Kasumi-1 (cell line): Measurements from ENCODE around the gene PRKG2.
"Not testable (repeated sequence)": the region's sequence is repeated elsewhere in the genome, so short reads cannot be mapped to it uniquely, and the experiment has no call there.

ENCODE experiments used
- DNase-seq, 2 experiments: peaks; one replicate each; lab custom pipeline; 2025; lab: John Stamatoyannopoulos, UW

The PRKG2 gene

DNA sequence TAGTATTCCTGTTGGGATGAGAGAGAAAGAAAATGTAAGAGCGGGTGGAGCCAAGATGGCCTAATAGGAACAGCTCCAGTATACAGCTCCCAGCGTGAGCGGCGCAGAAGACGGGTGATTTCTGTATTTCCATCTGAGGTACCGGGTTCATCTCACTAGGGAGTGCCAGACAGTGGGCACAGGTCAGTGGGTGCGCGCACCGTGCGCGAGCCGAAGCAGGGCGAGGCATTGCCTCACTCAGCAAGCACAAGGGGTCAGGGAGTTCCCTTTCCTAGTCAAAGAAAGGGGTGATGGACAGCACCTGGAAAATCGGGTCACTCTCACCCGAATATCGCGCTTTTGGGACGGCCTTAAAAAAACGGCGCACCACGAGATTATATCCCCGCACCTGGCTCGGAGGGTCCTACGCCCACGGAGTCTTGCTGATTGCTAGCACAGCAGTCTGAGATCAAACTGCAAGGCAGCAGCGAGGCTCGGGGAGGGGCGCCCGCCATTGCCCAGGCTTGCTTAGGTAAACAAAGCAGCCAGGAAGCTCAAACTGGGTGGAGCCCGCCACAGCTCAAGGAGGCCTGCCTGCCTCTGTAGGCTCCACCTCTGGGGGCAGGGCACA is 61.2 kb downstream of the PRKG2 start:
- DNase-seq: not testable (repeated sequence)

DNA sequence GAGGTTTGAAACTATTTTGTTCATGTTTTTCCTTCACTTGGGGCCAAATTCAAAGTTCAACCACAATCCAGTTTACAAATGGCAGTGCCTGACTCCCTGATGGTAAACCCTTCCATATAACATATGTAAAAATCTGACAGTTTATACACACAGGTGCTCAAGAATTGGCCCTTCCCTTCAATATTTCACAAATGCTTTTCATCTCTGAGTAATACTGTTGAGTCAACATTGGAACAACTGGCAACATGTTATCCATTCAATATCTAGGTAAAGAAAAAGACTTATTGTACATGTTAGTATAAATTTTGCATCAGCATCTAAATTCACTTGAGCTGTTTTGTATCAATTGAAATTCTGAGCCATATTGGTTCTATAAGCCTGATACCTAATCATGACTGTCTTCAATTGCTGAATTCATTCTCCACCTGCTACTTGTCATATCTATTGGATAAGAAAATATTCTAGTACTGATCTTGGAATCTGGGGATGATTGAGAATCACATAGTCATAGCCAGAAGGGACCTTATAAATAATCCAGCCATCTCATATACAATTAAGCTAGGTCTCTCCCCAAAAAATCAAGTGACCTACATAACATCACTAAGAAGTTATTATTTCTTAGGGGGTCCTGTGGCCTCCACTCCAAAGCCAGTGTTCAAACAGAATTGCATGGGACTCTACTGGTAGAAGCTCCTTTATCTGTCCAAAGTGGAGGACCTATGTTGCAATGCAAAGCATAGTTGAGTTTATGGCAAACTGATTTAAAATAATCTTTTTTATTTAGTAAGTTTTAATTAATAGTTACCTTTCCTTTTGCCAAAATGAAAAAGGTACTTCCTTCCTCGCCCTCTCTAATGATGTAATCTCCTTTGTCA is 61.9 kb downstream of the PRKG2 start:
- DNase-seq: no peak

DNA sequence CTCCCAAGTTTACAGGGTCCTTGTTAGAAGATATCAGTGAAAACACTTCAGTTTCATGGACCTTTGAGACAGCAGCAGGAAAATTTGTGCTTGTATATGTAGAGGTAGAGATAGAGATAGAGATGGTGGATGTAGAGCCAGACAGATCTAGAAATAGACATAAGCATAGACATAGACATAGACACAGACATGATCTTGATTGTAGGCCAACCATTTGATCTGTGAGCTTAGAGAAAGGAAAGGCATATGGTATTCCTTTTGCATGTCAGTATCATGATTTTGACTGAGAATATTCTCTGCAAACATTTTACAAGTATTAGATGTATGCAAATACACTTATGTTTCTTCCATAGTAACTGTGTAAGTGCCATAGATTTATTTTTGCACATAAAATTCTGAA is 65.0 kb downstream of the PRKG2 start:
- DNase-seq: no peak

DNA sequence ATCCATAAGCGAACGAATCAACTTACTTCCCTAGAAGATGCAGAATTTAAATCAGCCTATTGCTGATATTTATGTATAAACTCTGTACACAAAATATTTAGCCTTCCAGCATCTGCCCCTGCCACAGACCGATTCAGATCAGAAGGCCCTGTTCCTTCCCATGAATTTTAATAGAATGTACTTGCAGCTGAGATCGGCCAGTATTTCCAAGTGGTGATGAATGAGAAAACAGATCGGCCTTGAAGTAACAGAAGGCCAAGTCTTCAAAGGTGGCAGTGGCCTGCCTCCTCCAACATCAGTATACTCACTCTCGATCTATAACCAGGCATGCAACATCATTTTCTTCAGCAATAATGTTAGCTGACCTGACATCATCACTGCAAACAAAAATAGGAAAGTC is 66.4 kb downstream of the PRKG2 start:
- no peak for DNase-seq

DNA sequence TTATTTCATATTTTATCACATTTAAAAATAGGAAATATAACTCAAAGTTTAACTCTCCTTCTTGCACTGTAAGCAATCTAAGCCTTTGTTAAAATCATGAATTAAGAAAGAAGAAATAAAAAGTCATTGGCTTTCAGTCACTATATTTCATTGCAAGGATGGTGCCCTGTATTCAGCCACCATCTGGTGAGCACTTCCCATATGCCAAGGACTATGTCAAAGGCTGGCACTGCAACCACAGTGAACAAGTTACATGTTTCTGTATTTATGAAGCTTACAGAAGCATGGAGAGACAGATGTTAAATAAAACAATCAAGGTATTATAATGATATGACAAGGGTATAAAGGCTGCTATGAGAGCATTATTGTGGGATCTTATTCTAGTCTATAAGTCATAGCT is 68.6 kb downstream of the PRKG2 start:
- no peak for DNase-seq

DNA sequence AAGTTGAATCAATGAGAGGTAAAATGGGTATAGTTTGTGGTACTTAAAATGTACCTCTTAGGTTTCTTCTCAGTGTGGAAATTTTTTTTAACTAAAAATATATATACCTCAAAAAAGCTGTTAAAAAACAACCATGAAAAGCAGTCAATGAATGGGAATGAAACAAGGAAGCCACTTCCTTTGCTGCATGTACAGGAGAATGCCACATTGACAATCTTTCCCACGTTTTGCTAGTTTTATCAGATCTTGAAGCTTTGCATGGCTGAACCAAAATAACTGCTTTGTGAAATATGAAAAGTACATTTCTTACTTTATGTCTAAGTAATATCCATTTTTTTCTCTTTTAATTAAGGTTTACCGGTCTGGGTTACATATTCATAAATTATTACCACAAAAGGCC is 71.8 kb downstream of the PRKG2 start:
- no peak for DNase-seq

DNA sequence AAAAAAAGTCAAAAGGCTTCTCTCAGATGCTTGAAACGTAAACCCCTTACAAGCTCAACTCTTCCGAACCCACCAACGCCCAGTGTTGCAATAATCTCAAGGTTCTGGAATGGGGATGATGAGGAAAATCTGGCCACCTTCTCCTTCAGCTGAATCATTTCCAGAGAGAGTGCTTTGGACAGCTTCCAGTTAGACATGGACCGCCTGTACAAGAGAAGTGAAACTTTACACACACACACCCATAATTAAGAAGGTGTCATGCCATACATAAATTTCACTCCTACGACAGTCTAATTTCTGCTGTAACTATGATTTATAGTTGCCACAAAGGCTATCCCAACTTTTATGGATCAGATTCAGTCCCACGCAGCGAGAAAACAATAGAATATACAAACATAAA is 72.3 kb downstream of the PRKG2 start:
- DNase-seq: no peak

DNA sequence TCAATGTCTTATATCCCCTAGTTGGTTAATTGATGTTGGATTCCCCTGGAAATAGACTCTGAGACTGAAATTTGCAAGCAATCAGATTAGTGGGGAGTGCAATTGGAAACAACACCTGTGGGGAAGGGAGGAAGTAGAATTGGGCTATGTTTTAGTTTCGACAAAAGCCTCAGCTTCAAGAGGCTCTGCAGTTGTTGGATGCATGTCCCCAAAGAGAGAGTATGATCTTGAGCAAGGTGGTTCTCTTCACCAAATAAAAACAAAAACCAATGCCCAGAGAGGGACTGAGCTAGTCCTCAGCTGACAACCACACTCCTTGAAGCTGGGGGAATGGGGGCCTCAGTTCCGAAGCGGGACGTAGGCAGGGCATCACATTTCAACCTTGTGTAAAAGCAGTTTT is 77.1 kb downstream of the PRKG2 start:
- no peak for DNase-seq

DNA sequence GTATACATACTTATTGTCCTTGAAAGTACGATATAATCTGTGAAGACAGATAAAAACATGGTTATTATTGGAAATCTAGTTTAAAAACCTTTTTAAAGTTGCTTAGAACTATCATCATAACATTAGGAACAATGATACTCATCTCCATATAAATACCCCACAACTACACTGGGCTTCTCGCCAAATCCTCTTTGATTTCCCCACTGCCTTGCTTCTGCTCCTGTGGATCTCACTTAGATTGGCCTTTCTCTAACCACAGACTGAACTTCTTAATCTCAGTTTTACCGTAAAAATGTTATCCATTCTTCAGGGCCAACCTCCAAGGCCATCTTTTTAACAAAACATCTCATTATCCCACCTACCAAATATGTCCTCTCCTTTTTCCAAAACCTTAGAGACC is 77.6 kb downstream of the PRKG2 start:
- no peak for DNase-seq

DNA sequence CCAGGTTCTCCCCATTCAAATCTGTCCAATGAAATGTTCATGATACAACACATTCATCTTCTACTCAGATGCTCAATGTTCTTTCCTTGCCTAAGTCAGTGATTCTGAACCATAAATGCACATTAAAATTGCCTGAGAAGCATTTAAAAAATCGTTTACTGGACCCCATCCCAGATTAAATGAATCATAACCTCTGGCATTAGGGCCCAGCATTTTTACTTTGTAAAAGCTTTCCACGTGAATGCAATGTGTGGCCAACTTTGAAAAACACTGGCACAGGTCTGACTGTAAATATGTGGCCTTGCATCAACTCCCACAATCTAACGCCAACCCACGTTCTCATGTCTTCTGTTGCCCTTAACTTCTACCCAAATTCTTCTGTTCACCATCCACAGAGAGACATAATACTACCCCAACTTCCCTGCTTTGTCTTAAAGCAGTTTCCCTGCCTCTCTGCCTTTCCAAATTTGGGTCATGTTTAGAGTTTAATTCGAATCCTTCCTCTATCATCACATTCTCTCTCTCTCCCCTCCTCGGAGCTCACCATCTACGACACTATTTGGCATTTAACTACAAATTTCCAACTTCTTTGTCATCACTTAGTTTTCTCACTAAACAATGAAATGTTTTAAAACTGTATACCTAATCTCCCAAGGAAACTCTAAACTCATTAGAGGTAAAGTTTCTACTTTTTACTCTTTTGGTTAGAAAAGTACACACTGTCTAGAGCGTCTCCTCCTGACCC is 78.7 kb downstream of the PRKG2 start:
- no peak for DNase-seq

DNA sequence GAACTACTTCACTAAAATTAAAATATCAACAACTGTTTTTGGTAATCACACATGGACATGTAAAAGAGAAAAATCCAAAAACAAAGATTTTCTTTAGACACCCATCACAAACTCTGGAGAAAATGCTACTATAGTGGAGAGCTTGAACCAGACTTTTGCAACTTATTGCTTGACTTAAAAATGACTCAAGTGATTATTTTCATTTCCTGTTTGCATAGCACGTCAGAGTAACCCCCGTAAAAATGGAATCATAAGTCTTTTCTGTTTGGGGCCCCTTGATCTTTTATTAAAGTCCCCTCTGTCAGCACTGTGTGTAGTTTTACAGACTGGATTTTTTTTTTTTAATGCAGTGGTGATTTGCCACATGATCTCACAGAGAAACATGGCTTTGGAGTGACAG is 79.5 kb downstream of the PRKG2 start:
- DNase-seq: no peak

DNA sequence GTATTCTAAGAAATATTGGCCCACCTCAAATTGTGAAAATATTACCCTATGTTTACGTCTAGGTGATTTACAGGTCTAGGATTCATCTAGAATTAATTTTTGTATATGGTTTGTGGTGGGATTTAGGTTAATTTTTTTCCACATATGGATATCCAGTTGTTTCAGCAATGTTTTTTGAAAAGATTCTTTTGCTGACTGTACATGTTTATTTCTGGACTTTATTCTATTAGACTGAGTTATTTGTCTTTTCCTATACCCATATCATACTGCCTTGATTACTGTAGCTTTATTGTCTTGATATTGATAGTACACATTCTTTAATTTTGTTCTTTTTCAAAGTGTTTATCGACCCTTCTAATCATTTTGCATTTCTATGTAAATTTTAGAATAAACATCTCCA is 83.5 kb downstream of the PRKG2 start:
- DNase-seq: no peak

DNA sequence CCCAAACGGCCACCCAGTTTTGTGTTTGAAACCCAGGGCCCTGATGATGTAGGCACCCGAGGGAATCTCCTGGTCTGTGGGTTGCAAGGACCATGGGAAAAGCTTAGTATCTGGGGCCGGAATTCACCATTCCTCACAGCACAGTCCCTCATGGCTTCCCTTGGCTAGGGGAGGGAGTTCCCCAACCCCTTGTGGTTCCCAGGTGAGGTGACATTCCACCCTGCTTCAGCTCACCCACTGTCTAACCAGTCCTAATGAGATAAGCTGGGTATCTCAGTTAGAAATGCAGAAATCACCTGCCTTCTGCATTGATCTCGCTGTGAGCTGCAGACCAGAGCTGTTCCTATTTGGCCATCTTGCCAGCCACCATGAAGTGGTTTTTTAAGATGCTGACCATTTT is 84.0 kb downstream of the PRKG2 start:
- no peak for DNase-seq

DNA sequence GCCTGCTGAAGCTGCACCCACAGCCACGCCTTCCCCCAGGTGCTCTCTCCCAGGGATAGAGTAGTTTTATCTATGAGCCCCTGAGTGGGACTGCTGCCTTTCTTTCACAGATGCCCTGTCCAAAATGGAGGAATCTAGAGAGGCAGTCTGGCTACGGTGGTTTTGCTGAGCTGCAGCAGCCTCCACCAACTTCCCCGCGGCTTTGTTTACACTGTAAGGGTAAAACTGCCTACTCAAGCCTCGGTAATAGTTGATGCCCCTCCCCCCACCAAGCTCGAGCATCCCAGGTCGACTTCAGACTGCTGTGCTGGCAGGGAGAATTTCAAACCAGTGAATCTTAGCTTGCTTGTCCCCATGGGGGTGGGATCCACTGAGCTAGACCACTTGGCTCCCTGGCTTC is 84.5 kb downstream of the PRKG2 start:
- no peak for DNase-seq

DNA sequence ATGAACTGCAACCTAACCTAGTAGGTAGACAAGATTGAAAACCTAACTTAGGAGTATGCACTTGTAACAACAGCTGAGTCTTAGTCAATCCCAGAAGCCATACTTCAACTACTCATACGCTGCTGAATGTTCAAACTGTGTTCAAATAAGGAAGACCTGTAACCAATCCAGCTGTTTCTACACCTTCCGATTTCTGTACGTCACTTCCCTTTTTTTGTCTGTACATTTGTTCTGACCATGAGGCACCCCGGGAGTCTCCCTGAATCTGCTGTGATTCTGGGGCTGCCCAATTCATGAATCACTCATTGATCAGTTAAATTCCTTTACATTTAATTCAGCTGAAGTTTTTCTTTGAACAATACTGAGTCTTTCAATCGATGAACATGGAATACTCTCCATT is 95.0 kb downstream of the PRKG2 start:
- peak; percentile 15 to 39 for DNase-seq

DNA sequence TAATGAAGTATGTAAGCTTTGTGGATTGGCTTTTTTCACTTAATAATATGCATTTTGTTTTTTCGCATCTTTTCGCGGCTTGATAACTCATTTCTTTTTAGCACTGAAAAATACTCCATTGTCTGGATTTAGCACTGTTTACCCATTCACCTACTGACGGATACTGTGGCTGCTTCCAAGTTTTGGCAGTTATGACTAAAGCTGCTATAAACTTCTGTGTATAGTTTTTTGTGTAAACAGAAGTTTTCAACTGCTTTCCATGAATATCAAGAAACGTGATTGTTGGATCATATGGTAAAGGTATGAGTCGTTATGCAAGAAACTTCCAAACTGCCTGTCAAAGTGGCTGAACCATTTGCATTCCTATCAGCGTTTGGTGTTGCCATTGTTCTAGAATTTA is 96.9 kb downstream of the PRKG2 start:
- no peak for DNase-seq

DNA sequence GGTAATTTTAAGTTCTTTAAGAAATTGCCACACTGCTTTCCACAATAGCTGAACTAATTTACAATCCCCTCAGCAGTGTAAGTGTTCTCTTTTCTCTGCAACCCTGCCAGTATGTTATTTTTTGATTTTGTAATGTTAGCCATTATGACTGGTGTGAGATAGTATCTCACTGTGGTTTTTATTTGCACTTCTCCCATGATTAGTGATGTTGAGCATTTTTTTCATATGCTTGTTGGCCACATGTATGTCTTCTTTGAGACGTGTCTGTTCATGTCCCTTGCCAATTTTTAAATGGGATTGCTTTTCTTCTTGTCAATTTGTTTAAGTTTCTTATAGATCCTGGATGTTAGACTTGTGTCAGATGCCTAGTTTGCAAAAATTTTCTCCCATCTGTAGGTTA is 98.5 kb downstream of the PRKG2 start:
- DNase-seq: no peak

DNA sequence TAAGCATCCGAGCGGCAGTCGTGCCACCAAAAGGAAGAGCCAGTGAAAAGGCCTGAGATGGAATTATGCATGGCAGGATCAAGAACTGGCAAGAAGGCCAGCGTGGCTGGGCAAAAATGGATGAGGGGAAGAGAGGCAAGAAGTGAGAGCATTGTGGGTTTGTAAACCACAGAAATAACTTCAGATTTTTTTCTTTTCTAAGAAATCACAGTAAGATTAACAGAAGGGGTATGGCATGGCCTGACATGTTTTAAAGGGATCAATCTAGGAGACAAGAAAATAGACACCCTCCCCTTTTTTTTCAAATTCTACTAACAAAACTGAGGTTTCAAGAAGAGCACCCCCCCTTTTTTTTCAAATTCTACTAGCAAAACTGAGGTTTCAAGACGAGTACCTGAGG is 102.0 kb downstream of the PRKG2 start:
- no peak for DNase-seq

DNA sequence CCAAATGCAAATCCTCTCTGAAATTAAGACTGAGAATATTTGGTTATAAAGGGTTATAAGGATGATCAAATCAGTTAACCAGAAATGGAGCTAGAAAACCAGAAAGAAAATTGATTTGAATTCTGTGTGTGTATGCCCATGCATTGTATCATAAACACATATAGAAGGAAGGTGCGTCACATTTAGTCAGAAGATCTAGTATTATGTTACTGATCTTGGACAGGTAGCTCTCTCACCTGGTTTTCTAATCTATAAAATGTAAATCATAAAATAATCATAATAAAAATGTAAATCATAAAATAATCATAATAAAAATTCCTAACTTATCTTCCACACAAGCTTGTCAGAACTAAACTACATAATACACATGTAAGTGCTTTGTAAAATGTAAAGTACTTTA is 105.7 kb downstream of the PRKG2 start:
- DNase-seq: no peak

DNA sequence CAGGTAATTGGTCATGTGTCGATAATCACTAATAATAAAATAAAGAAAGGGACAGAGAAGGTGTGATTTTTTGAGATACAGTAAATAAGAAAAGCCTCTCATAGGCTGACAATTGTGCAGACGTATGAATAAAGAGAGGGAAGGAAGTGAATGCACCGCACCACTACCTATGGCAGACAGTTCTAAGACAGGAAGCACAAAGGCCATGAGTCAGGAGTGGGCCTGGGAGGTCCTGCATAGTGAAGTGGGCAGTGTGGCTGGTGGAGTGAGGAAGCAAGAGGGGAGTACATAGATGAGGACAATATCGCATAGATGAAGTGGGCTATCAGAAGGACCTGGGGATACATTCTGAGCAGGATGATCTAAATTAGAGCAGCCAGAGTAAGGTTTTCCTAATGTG is 108.9 kb downstream of the PRKG2 start:
- DNase-seq: no peak

DNA sequence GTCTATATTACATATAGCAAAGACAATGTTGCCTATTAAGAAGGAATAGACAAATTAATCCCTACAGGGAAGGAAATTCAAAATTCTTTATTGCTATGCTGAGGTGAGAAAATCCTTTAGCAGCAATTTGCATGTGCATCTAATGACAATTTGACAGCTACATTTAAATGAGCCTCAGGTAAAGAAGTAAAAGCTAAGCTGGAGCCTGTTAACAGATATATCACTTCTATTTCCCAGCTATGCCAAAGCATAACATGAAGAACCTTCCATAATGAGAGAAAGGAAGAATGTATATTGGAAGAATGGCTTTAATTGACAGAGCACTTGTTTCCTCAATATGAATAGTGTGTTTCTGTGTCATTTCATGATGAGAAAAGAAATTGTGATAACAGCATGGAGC is 112.9 kb downstream of the PRKG2 start:
- no peak for DNase-seq

DNA sequence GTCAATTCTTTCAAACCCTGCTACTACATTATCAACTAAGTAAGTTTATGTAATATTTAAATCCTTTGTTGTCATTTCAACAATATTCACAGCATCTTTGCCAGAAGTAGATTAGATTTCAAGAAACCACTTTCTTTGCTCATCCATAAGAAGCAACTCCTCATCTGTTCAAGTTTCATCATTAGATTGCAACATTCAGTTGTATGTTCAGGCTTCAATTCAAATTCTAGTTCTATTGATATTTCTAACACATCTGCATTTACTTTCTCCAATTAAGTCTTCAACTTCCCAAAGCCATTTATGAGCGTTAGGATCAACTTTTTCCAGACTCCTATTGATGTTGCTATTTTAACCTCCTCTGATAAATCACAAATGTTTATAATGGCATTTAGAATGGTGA is 118.5 kb downstream of the PRKG2 start:
- DNase-seq: no peak

DNA sequence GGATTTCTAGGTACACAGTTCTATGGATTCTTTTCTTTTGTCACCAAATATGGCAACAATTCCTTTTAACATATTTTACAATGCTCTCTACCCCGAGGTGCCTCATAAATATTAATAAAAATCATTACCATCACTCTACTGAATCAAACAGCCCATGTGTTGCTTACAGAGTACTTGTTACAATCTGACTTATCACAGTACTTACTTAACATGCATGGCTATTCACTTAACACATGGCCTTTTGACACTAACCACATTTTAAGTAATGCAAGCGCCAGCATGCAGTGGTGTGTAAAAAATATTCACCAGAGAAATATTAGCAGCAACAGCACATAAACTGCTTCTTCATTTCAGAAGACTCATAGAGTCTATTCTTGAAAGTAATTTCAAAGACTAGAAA is 119.6 kb downstream of the PRKG2 start:
- DNase-seq: no peak
